Adrenal gland (tissue), 5 donors: Measurements from ENCODE around the gene DDX20.

Experiments
- CTCF ChIP-seq, 6 experiments: fragments of 450-650 bp in 4 of 6; fragments of 200-600 bp in 2 of 6; sonication (generic) in 1 of 6; IDR thresholded peaks; 1 replicate in 5 of 6; 2 replicates in 1 of 6; pipeline versions ENCODE4 v1.5.1 to v1.8.0; 2016 to 2021; ENCODE audit warnings: antibody characterized with exemption in 6 of 6, mild to moderate bottlenecking in 2 of 6, moderate library complexity in 1 of 6
- POLR2A ChIP-seq, 2 donors: fragments of 450-650 bp; IDR thresholded peaks; one replicate each; pipeline ENCODE4 v1.6.1; 2017; ENCODE audit warnings: antibody characterized with exemption in 2 of 2, mild to moderate bottlenecking in 2 of 2, moderate library complexity in 1 of 2
- donor health status: DM: no; HTN: no; CAD: no.

DNA sequence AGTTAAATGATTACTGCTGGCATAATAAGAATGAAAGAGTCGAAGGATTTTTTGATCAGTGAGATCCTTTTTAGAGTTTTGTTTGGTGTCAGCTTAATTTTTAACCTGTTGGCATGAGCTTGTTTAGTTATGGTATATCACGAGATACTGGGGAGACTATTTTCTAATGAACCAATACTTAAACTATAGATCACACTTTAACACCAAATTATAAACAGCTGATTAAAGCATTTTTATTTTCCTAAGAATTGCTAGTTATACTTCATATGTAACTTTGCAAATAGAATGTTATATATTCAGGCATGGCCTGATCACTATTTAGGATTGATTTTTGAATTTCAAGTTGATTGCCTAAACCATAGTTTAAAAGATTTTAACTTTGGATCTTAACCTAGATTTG lies 6.0 kb downstream of the DDX20 start:
- TF ChIP-seq CTCF (IDR thresholded peaks at IDR 0.05) (no peak), POLR2A (IDR thresholded peaks at IDR 0.05) (no peak)
